ENCODE measurements around the gene NANOS3.

NANOS3 gene

DNA sequence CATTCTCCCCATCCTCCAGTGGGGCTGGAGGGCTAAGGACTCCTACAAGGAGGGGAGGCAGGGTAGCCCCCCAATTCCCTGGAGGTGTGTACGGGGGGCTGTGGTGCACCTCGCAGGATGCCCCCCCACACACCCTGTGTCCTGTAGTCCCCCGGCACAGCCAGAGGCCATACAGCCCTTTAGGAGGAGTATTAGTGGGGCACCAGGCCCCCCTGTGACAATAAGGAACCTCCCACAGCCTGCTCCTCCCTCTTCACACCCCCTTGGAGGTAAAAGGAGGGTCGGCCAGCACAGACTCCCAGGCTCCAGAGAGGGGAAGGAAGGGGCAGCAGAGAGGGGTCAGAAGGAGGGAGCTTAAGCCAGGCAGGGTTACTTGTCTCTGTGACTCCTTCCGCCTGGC is at the start of gene NANOS3:
Gene NANOS3, plus strand, starts transcription at position 301 of the 400 bp plus-strand sequence. CDS start 115 bp downstream, outside the sequence.
- no peak for DNase-seq (ENCODE audit: low read depth)

DNA sequence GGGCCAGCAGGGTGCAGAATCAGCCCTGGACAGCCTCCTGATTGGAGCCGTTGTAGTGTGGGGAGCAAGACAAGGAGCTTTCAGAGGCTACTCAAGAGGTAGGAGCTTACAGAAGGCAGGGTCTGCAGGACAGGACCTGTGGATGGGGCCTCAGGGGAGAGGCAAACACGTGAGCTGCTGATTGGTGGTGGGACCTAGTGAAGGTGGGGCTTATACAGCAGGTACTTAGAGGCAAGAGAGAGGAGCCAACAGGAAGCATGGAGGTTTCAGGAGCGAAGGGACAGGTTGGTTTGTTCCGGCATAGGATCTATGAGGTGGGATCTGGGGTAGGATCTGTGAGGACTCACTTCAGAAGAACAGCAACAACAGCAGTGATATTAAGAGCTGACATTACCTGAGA is 49.3 kb upstream of the NANOS3 start:
- no peak for DNase-seq (ENCODE audit: low read depth)

DNA sequence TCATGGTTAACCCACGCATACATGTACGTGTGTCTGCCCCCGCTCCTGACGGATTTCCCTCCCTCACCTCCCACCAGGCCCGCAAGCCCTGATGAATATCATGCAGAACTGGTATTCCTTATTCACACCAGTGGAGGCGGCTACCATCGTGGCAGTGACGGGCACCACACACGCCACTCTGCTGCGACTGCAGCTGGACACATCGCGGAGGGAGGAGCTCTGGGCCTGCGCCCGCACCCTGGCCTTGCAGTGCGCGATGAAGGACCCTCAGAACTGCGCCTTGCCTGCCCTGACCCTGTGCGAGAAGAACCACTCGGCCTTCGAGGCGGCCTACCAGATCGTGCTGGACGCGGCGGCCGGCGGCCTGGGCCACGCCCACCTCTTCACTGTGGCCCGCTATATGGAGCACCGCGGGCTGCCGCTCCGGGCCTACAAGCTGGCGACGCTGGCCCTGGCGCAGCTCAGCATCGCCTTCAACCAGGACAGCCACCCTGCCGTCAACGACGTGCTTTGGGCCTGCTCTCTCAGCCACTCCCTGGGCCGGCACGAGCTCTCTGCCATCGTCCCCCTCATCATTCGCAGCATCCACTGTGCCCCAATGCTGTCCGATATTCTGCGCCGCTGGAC is 46.7 kb upstream of the NANOS3 start:
- DNase-seq (ENCODE audit: low read depth): no peak

DNA sequence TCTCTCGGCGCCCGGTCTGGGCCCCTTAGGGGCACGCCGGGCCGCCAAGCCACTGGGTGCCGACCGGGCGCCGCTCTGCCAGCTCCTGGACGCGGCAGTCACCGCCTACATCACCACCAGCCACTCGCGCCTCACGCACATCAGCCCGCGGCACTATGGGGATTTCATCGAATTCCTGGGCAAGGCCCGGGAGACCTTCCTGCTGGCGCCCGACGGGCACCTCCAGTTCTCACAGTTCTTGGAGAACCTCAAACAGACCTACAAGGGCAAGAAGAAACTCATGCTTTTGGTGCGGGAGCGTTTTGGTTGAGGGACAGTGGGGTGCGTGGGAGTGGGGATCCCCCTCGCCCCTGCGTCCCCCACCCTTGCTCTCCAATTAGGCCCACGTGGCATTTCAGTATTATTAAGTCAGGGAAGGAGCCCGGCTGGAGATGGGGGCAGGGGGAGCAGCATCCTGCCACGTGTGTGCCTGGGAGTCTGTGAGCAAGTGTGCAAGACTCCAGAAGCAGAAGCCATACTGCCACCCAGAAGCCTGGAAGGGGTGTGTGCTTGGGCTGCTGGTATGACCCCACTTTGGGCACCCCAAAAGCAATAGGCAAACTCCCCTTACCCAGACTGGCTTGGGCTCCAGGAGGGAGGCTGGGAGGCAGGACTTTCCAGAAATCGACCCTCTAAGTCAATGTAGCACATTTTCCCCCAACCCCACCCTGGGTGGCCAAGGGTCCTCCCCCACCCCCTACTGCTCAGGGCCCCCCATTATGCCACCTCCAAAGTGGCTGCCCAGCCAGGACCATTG is 46.0 kb upstream of the NANOS3 start:
- DNase-seq (ENCODE audit: low read depth): no peak

DNA sequence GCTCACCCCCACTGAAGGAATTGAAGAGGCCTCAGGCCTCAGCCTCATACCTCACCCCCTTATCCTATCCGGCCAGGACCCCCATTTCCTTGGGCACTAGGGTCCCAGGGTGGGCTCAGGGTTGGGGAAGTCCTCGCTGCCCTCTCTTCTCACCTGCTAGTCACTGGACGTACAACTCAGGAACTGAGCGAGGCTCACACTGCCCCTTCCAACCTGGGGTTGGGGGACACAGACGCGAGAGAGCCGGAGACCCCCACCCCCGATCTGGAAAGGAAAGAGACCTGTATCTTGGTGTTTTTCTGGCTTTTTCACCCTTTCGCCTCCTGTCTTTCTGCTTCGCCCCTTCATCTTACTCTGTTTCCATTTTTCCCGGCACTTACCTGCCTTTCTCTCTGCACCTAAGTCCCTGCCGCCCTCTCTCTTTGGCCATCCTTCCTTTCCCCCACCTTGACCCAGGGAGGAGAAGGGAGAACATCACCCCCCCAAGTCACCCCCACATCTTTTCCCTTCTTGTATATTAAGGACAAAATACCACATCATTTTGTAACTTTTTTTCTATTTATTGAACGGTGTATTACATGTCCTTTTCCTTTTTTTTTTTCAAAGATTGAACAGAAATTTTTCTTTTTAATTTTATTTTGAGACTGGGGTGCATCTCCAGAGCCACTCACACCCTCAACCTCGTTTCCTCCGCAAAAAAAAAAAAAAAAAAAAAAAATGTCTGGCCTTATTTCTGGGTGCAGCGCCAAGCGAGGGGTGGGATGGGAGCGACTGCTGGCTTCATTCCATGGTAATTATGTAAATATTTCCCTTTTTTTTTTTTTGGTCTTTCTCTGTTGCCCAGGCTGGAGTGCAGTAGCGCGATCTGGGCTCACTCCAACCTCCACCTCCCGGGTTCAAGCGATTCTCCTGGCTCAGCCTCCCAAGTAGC is 45.1 kb upstream of the NANOS3 start:
- DNase-seq (ENCODE audit: low read depth): no peak

DNA sequence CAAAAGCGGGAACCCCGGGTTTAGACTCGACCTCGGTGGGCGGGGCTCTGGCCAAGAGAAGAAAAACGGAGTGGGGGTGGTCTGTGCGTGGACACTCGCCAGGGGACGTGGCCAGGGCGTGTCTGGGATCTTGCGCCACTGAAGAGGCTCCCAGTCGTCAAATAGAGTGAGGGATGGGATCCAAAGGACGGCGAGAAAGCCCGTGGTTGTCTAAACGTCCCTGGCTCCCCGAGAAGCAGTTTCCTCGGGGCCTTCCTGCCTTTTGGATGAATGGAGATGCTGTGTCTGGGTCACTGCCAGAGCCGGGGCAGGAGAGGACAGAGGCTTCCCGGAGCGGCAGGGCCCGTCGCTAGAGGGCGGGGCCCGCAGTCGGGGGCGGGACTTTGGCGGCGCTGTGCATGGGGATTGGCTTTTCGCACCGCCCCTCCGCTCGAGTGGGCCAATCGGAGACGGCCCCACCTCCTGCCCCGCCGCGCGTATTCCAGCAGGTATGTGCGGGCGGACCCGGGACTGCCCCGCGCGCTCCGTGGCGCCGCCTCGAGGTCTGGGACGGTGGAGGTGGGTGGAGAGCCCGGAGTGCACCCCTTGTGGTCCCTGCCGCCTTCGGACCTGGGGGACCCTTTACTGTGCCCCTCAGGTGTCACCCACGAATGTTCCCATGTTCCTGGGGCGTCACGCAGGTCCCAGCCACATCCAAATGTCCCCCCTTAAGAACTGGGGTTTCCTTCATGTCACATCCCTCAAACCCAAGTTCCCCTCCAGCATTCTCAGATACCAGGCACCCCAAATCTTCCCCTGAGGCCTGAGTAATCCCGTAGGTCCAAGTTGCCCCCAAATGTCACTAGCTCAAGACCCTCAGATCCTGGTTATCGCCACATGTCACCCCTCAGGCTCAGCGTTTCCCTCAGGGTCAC is 43.3 kb upstream of the NANOS3 start:
- DNase-seq (ENCODE audit: low read depth): no peak

DNA sequence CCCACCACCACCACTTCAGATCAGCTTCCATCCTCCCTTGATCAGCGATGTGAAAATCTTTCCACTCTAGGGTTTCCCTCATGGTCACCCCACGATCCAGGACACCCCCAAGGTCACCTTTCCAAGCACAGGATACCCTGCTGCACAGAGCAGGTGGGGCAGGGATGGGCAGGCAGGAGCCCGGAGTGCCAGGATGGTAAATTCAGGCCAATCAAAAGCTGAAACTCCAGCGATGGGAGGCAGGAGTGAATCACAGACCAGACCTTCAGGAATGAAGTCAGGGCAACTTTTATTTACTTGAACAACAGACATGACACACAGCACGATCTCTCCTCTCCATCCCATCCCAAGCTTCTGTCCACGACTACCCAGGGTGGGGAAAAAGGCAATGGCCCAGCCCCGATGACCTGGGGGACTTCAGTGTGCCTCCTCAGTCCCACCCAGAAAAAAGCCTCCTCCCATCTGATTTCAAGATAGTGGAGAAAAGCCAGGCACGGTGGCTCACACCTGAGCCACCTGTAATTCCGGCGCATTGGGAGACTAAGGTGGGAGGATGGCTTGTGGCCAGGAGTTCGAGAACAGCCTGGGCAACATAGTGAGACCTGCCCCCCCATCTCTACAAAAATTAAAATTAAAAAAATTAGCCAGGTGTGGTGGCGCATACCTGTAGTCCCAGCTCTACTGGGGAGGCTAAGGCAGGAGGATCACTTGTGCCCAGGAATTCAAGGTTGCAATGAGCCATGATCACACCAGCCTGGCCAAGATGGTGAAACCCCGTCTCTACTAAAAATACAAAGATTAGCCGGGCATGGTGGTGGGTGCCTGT is 42.5 kb upstream of the NANOS3 start:
- DNase-seq (ENCODE audit: low read depth): no peak

DNA sequence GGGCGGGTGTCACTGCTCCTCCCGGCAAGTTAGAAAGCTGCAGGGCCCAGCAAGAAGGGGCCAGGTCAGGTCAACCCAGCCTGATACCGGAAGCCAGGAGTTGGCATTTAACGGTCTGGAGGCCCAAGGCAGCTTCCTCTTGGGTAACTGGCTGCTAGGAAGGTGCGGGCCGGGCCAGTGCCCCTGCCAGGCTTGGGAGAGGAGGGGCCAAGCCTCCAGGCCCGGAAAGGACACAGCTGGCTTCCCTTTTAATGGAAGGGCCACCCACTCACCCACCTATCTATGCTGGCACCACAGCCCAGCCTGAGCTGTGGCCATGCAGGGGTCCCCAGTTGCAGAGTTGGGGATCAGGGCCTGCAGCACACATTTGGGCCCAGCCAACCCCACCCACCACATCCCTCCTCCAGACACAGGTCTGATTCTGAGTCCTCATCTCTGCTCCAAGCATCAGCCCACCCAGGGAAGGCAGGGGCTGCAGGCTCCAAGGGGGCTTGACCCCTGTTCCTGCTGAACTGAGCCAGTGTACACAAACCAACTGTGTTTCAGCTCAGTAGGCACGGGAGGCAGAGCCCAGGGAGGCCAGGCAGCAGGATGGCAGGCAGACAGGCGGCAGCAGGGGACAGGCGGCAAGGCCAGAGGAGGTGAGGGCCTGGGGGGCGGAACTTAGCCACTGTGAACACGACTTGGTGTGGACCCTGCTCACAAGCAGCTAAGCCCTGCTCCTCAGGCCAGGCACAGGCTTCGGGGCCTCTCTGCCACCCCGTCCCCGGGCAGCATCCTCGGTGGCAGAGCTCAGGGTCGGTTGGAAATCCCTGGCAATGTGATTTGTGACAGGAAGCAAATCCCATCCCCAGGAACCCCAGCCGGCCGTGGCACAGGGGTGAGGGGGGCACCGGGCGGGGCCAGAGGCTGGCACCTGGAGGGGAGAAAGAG is 40.9 kb upstream of the NANOS3 start:
- no peak for DNase-seq (ENCODE audit: low read depth)

DNA sequence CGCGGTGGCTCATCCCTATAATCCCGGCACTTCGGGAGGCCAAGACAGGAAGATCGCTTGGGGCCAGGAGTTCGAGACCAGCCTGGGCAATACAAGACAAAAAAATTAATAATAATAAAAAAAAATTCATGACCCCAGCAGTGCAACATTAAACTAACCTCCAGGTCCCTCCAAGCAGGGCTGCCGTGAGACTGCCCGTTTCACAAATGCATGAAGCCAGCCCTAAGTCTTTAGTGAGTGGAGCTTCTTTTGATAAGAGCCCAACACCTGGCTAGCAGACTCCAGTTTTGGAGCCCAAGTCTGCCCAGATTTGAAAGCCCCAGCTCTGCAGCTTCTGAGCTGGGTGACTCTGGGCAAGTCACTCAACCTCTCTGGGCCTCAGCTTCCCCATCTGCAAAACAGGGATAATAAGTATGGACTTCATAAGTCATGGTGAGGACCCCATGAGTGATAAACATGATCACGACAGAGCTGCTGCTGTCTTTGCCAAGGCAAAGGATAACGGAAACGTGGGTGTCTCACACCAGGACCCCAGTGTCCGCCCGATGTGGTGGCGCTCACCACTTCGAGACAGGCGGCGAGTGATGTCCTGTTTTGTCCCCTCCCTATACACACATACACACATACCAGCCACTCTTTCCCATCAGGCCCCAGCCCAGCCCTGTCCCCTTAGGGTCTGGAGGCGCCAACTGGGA is 38.4 kb upstream of the NANOS3 start:
- no peak for DNase-seq (ENCODE audit: low read depth)

DNA sequence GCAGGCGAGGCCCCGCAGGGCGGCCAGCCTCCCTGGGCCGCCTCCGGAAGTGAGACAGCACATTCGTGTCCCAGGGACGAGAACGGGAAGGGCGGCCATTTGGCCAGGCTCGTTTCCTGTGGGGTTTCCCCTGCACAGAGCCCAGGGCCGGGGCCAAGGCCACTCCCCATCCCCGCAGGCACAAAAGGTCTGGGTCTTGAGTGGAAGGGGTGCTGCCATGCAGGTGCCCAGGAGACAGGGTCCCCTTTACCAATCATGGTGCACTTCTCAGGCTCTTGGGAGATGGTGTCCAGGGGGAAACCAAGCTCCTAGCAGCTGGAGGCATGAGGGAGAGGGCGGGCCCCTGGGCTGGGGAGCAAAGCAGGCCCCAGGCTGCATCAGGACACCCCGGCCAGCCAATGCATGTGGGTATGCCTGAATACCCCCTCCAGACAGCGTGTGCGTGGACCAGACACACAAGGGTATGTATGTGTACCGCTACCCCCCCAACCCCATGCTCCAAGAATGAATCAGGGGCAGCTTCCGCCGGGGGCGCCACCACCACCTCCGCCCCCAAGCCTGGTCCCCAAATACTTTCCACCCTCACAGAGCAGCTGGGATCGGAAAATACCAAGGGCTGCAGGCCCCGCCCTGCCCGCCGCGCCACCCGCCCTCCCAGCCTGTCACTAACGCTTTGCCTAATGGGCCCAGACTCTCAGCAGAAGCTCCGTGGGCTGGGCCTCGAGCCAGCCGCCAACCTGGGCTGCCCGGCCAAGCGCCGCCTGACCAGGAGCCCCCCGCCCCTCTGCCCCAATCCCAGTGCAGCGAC is 37.6 kb upstream of the NANOS3 start:
- no peak for DNase-seq (ENCODE audit: low read depth)

DNA sequence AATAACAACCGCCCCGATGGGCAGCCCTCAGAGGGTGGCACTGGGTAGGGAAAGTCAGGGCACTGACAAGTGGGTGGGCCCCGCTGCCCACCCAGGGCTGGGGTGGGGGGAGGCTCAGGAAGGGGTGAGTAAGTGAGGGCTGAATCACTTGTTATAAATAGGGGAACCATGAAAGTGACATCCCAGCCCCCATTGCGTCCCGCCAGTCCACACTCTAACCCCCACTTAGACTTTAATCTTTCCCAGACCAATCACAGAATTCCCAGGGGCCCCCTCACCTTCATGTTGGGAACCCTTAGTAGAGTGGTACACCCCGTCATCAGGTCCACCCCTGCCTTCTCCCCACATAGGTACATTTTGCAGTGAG is 37.0 kb upstream of the NANOS3 start:
- no peak for DNase-seq (ENCODE audit: low read depth)

DNA sequence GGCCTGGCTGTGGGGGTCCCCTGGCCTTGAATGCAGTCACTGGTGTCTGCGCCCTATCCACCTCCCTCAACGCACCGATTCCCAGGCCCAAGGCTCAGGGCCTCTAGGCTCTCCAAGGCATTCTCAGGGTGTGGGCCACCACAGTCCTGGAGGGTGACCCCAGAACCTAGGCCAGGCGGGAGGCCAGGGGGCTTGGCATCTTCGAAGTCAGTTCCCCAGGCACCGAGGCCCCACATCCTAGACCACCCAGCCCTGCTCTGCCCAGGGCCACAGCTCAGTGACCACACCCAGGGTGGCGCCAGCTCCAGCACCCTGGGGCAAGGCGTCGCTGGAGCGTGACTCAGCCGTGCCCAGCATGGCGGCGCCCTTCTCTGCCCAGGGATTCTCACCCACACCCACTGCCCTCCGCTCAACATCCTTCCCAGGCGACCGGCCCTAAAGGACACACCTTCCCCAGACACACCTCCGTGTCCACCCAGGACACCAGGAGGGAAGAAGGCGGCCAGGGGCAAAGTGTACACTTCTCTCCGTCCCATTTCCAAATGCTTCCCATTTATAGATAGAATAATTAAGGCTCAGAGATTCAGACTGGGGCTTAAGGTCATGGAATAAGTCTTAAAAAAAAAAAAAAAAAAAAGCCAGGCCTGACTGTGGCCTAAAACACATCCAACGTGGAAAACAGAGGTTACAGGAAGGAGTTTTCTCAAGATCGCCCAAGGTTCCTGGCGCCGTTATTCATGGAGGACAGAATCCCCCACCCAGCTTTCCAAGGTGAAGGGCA is 36.4 kb upstream of the NANOS3 start:
- no peak for DNase-seq (ENCODE audit: low read depth)

DNA sequence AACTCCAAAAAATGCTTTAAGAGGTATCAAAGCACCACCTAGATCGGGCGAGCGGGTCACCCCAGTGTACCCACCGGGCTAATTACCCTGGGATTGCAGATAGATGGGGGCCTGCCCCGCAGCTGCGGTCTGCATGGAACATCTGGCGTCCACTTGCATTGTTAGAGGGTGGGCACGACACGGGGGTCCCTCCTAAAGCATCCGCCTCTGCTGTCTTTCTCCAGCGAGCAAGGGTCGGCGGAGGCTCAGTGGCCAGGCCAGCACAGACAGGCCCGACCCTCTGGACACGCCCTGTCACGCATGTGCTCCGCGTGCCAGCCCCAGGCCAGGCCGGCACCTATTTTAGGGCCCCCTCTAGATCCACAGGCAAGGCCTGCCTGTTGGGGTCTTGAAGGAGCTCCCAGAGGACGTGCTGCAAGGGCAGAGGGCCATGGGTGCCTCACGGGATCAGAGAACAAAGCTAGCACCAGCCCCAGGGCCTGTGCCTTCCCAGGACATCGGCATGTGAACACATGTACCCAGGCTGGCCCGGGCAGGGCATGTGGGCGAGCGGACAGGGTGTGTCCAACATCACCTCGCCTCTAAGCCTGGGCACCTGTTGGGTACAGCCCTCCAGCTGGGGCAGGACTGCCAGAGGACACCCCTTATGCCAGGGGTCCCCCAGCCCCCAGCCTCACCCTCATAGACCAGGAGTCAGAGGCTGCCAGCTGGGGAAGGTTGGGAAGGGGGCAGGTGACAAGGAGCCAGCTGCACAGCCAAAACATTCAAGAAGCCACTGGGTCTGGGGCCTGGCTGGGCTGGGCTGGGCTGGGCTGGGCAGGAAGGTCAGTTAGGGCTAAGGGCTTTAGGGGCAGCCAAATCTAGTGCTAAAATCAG is 35.6 kb upstream of the NANOS3 start:
- DNase-seq (ENCODE audit: low read depth): no peak

DNA sequence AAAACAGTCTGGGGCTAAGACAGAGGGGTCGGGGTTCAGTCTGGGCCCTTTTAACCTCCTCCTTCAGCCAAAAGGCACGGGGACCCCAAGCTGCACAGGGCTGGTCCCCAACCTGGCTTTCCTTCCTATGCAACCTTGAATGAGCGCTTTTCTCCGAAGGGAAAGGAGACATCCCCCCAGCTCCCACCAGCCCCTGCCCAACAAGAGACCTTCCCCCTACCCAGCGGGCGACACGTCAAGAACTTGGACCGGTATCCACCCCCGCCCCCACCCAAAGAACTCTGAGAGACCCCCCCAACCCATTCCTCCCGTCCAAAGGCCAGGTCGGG is 35.0 kb upstream of the NANOS3 start:
- no peak for DNase-seq (ENCODE audit: low read depth)

DNA sequence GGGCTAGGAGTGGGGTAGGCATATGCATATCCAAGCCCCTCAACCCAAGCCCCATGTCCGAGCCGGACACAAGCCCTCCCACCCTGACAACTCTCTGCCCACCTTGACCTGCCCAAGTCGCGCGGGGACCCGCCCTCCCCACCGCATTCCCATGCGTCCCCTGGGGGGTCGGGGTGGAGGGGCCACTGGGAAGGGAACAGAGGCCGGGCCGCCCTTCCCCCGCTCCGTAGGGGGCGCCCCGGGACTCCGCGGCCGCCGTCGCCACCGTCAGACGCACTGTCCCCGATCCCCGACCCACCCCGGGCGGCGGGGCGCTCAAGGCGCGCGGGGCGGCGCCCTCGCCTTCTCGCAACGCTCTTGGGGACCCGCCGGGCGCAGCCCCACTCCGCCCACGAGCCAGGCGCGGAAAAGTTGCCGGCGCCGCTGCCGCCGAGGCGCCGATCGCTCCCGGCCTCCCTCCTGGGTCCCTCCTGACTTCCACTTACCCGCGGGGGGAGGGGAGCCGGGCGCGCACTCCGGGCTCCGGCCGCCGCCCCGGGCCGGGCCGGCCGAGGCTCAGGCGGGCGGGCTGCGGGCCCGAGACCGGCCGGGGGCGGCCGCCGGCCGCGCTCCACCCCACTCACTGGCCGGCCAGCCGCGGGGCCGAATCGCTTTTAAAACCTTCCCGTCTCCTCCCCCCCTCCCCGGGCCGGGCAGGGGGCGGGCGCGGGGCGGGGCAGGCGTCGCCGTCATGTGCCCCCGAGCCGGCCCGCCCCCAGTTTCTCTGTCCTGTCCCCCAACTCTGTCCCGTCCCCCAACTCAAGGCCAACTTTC is 34.4 kb upstream of the NANOS3 start:
- DNase-seq (ENCODE audit: low read depth): no peak

All from GM04503 (cell line).